ENCODE results near the gene PPP1R3F.
"Not testable (repeated sequence)": the region's sequence is repeated elsewhere in the genome, so short reads cannot be mapped to it uniquely, and the experiment has no call there.

The PPP1R3F gene

GRCh38 chrX:49316085-49316484, 46.5 kb downstream of the PPP1R3F start:
- Histone ChIP-seq H3K9me3 (ENCODE audit: insufficient read depth, low read depth, low read length) (no peaks in the 10 kb centered on the region), H3K9ac (ENCODE audit: low read depth, low read length, poor library complexity, severe bottlenecking) (no peak overlapping the region), H3K4me2 (ENCODE audit: low read depth, low read length, poor library complexity, severe bottlenecking) (no peak overlapping the region), H3K79me2 (ENCODE audit: insufficient read depth, low read length) (no peaks in the 10 kb centered on the region), H3K9me2 (replicated peaks; ENCODE audit: low read depth, low read length) (no peaks in the 10 kb centered on the region), H4K20me1 (ENCODE audit: insufficient read depth, low read length, poor library complexity, severe bottlenecking) (no peaks in the 10 kb centered on the region), H3K27me3 (ENCODE audit: insufficient read depth, low read length, poor library complexity, severe bottlenecking) (no peaks in the 10 kb centered on the region), H2AFZ (ENCODE audit: low read length) (no peak overlapping the region), H3F3A (ENCODE audit: low read depth) (no peaks in the 10 kb centered on the region), H3K36me3 (ENCODE audit: insufficient read depth, low read length) (no peaks in the 10 kb centered on the region), H3K4me1 (ENCODE audit: insufficient read depth, low read length, poor library complexity, severe bottlenecking) (no peaks in the 10 kb centered on the region), H3K4me3 (ENCODE audit: low read length, poor library complexity, severe bottlenecking) (no peak overlapping the region)
- no peak for TF ChIP-seq EZH2phosphoT487 (IDR thresholded peaks at IDR 0.05; ENCODE audit: borderline replicate concordance)
- TF ChIP-seq CTCF (conservative IDR thresholded peaks at IDR 0.05; ENCODE audit: low read length): no peak

GRCh38 chrX:49321737-49322136, 52.1 kb downstream of the PPP1R3F start, which contains the start of gene GAGE12J:
Gene GAGE12J (plus strand): TSS chrX:49322037. CDS start chrX:49323194, 1,157 bp downstream.
- not testable (repeated sequence) for H3K9ac ChIP-seq (ENCODE audit: low read depth, low read length, poor library complexity, severe bottlenecking); H3K4me2 ChIP-seq (ENCODE audit: low read depth, low read length, poor library complexity, severe bottlenecking); H3K4me3 ChIP-seq (ENCODE audit: low read length, poor library complexity, severe bottlenecking); H4K20me1 ChIP-seq (ENCODE audit: insufficient read depth, low read length, poor library complexity, severe bottlenecking); H3K9me3 ChIP-seq (ENCODE audit: insufficient read depth, low read depth, low read length); H3K4me1 ChIP-seq (ENCODE audit: insufficient read depth, low read length, poor library complexity, severe bottlenecking); H2AFZ ChIP-seq (ENCODE audit: low read length); H3F3A ChIP-seq (ENCODE audit: low read depth); H3K27me3 ChIP-seq (ENCODE audit: insufficient read depth, low read length, poor library complexity, severe bottlenecking); H3K79me2 ChIP-seq (ENCODE audit: insufficient read depth, low read length); H3K9me2 ChIP-seq (replicated peaks; ENCODE audit: low read depth, low read length); H3K36me3 ChIP-seq (ENCODE audit: insufficient read depth, low read length)

GRCh38 chrX:49322266-49322665, 52.7 kb downstream of the PPP1R3F start:
- H3K9me2 ChIP-seq (replicated peaks; ENCODE audit: low read depth, low read length); H3K4me1 ChIP-seq (ENCODE audit: insufficient read depth, low read length, poor library complexity, severe bottlenecking); H3K79me2 ChIP-seq (ENCODE audit: insufficient read depth, low read length); H3K9ac ChIP-seq (ENCODE audit: low read depth, low read length, poor library complexity, severe bottlenecking); H4K20me1 ChIP-seq (ENCODE audit: insufficient read depth, low read length, poor library complexity, severe bottlenecking); H2AFZ ChIP-seq (ENCODE audit: low read length); H3K36me3 ChIP-seq (ENCODE audit: insufficient read depth, low read length); H3F3A ChIP-seq (ENCODE audit: low read depth); H3K9me3 ChIP-seq (ENCODE audit: insufficient read depth, low read depth, low read length); H3K4me3 ChIP-seq (ENCODE audit: low read length, poor library complexity, severe bottlenecking); H3K27me3 ChIP-seq (ENCODE audit: insufficient read depth, low read length, poor library complexity, severe bottlenecking); H3K4me2 ChIP-seq (ENCODE audit: low read depth, low read length, poor library complexity, severe bottlenecking): not testable (repeated sequence)

- H3K9me2 ChIP-seq (replicated peaks; ENCODE audit: low read depth, low read length); H3F3A ChIP-seq (ENCODE audit: low read depth); H3K4me1 ChIP-seq (ENCODE audit: insufficient read depth, low read length, poor library complexity, severe bottlenecking); H3K79me2 ChIP-seq (ENCODE audit: insufficient read depth, low read length); H2AFZ ChIP-seq (ENCODE audit: low read length); H3K4me3 ChIP-seq (ENCODE audit: low read length, poor library complexity, severe bottlenecking); H3K36me3 ChIP-seq (ENCODE audit: insufficient read depth, low read length); H3K9ac ChIP-seq (ENCODE audit: low read depth, low read length, poor library complexity, severe bottlenecking); H4K20me1 ChIP-seq (ENCODE audit: insufficient read depth, low read length, poor library complexity, severe bottlenecking); H3K27me3 ChIP-seq (ENCODE audit: insufficient read depth, low read length, poor library complexity, severe bottlenecking); H3K4me2 ChIP-seq (ENCODE audit: low read depth, low read length, poor library complexity, severe bottlenecking); H3K9me3 ChIP-seq (ENCODE audit: insufficient read depth, low read depth, low read length): not testable (repeated sequence)
These were observed 54.1 kb downstream of the PPP1R3F start for GRCh38 chrX:49323735-49324134.

- H3F3A ChIP-seq (ENCODE audit: low read depth); H3K79me2 ChIP-seq (ENCODE audit: insufficient read depth, low read length); H3K4me1 ChIP-seq (ENCODE audit: insufficient read depth, low read length, poor library complexity, severe bottlenecking); H3K9ac ChIP-seq (ENCODE audit: low read depth, low read length, poor library complexity, severe bottlenecking); H3K4me3 ChIP-seq (ENCODE audit: low read length, poor library complexity, severe bottlenecking); H3K9me2 ChIP-seq (replicated peaks; ENCODE audit: low read depth, low read length); H4K20me1 ChIP-seq (ENCODE audit: insufficient read depth, low read length, poor library complexity, severe bottlenecking); H3K4me2 ChIP-seq (ENCODE audit: low read depth, low read length, poor library complexity, severe bottlenecking); H2AFZ ChIP-seq (ENCODE audit: low read length); H3K27me3 ChIP-seq (ENCODE audit: insufficient read depth, low read length, poor library complexity, severe bottlenecking); H3K36me3 ChIP-seq (ENCODE audit: insufficient read depth, low read length); H3K9me3 ChIP-seq (ENCODE audit: insufficient read depth, low read depth, low read length): not testable (repeated sequence)
These were observed 60.8 kb downstream of the PPP1R3F start for GRCh38 chrX:49330421-49330820.

DNA sequence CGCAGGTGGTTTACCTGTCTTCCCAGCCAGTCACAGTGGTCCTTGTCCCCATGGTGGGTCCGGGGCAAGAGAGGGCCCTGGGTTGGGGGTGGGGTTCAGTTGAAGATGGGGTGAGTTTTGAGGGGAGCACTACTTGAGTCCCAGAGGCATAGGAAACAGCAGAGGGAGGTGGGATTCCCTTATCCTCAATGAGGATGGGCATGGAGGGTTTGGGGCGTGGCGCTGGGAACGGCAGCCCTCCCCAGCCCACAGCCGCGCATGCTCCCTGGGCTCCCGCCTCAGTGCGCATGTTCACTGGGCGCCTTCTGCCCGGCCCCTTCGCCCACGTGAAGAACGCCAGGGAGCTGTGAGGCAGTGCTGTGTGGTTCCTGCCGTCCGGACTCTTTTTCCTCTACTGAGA, 61.7 kb downstream of the PPP1R3F start, which contains the start of gene GAGE13:
TSS of gene GAGE13 (plus strand) at position 301 of the 400 bp plus-strand sequence. CDS start 1,156 bp downstream, outside the sequence.
- not testable (repeated sequence) for H3F3A ChIP-seq (ENCODE audit: low read depth); H3K9ac ChIP-seq (ENCODE audit: low read depth, low read length, poor library complexity, severe bottlenecking); H3K4me2 ChIP-seq (ENCODE audit: low read depth, low read length, poor library complexity, severe bottlenecking); H3K9me2 ChIP-seq (replicated peaks; ENCODE audit: low read depth, low read length); H3K4me3 ChIP-seq (ENCODE audit: low read length, poor library complexity, severe bottlenecking); H3K4me1 ChIP-seq (ENCODE audit: insufficient read depth, low read length, poor library complexity, severe bottlenecking); H4K20me1 ChIP-seq (ENCODE audit: insufficient read depth, low read length, poor library complexity, severe bottlenecking); H3K27me3 ChIP-seq (ENCODE audit: insufficient read depth, low read length, poor library complexity, severe bottlenecking); H3K36me3 ChIP-seq (ENCODE audit: insufficient read depth, low read length); H3K9me3 ChIP-seq (ENCODE audit: insufficient read depth, low read depth, low read length); H3K79me2 ChIP-seq (ENCODE audit: insufficient read depth, low read length); H2AFZ ChIP-seq (ENCODE audit: low read length)

- H3K9me2 ChIP-seq (replicated peaks; ENCODE audit: low read depth, low read length); H3K4me3 ChIP-seq (ENCODE audit: low read length, poor library complexity, severe bottlenecking); H4K20me1 ChIP-seq (ENCODE audit: insufficient read depth, low read length, poor library complexity, severe bottlenecking); H3K9ac ChIP-seq (ENCODE audit: low read depth, low read length, poor library complexity, severe bottlenecking); H3K4me2 ChIP-seq (ENCODE audit: low read depth, low read length, poor library complexity, severe bottlenecking); H3F3A ChIP-seq (ENCODE audit: low read depth); H3K9me3 ChIP-seq (ENCODE audit: insufficient read depth, low read depth, low read length); H3K27me3 ChIP-seq (ENCODE audit: insufficient read depth, low read length, poor library complexity, severe bottlenecking); H3K79me2 ChIP-seq (ENCODE audit: insufficient read depth, low read length); H3K4me1 ChIP-seq (ENCODE audit: insufficient read depth, low read length, poor library complexity, severe bottlenecking); H2AFZ ChIP-seq (ENCODE audit: low read length); H3K36me3 ChIP-seq (ENCODE audit: insufficient read depth, low read length): not testable (repeated sequence)
These were observed 62.2 kb downstream of the PPP1R3F start for GRCh38 chrX:49331841-49332240.
